Panc1 (cell line): ENCODE results near the gene TARP.

ENCODE experiments used
- ATAC-seq: fragments of 200-7000 bp; cut with Tn5 transposase; 2 replicates; pipeline ENCODE4 v1.9.1; 2020; ENCODE audit warnings: mild to moderate bottlenecking, moderate library complexity
- BruUV-seq: library from RNA; stranded (reverse); fragments of 400-500 nt; replicated peaks from 2 replicates; lab custom pipeline; 2021; lab: Mats Ljungman, UMichigan
- CTCF ChIA-PET: fragments of 300-600 bp; sonication (Branson Sonifier 250); formaldehyde crosslinking; loops from one replicate; lab custom pipeline; 2022; ENCODE audit warnings: antibody characterized with exemption; lab: Charles Lee
- POLR2A ChIA-PET: fragments of 300-600 bp; sonication (Branson Sonifier 250); formaldehyde crosslinking; loops from one replicate; lab custom pipeline; 2022; ENCODE audit warnings: antibody characterized with exemption; lab: Charles Lee
- DNase-seq: peaks from one replicate; pipeline ENCODE4 v3.0.0-alpha.2; 2010; ENCODE audit warnings: low read depth, low spot score
- H3K27ac ChIP-seq: 2 replicates; pipeline ENCODE4 v1.5.1; 2011; ENCODE audit warnings: mild to moderate bottlenecking, low read length, inconsistent platforms
- H3K27me3 ChIP-seq: fragments of 200-500 bp; sonication (Bioruptor generic); 2 replicates; pipeline ENCODE4 v1.6.0; 2014; ENCODE audit warnings: low read length, inconsistent platforms; ENCODE audit not compliant: control insufficient read depth, insufficient read depth
- H3K36me3 ChIP-seq: fragments of 200-500 bp; sonication (Bioruptor generic); 2 replicates; pipeline ENCODE4 v1.5.1; 2014; ENCODE audit warnings: inconsistent platforms, mild to moderate bottlenecking, low read length, moderate library complexity; ENCODE audit not compliant: control insufficient read depth, insufficient read depth
- H3K4me1 ChIP-seq: 2 replicates; pipeline ENCODE4 v1.5.1; 2011; ENCODE audit warnings: inconsistent platforms, mild to moderate bottlenecking, low read length, moderate library complexity; ENCODE audit not compliant: control insufficient read depth, insufficient read depth
- H3K4me3 ChIP-seq, 2 experiments: 2 replicates each; pipeline ENCODE4 v1.5.1; 2011 to 2012; ENCODE audit warnings: low read depth in 2 of 2, low read length in 2 of 2, mild to moderate bottlenecking in 2 of 2, inconsistent platforms in 1 of 2, moderate library complexity in 1 of 2
- H3K9me3 ChIP-seq: fragments of 200-500 bp; sonication (Bioruptor generic); 2 replicates; pipeline ENCODE4 v1.5.1; 2014; ENCODE audit warnings: low read depth, mild to moderate bottlenecking, inconsistent platforms, low read length, moderate library complexity; ENCODE audit not compliant: control insufficient read depth, insufficient read depth
- POLR2AphosphoS5 ChIP-seq: IDR thresholded peaks from 2 replicates; pipeline ENCODE4 v1.6.1; 2012; ENCODE audit warnings: mild to moderate bottlenecking, low read depth, low read length, moderate library complexity
- SIN3A ChIP-seq: IDR thresholded peaks from 2 replicates; pipeline ENCODE4 v1.6.1; 2012; ENCODE audit warnings: low read depth, mild to moderate bottlenecking, low read length, moderate library complexity, borderline replicate concordance; ENCODE audit not compliant: insufficient read depth
- TCF7L2 ChIP-seq: IDR thresholded peaks from 2 replicates; pipeline ENCODE4 v1.6.1; 2011; ENCODE audit warnings: mild to moderate bottlenecking, low read depth, low read length, inconsistent platforms
- in situ Hi-C: cut with HindIII; loops from 2 replicates; pipeline ENCODE4 v1.10.0; 2016; ENCODE audit warnings: low sequenced_read_pairs, low pct_unique_long_range_greater_than_20kb
- intact Hi-C: fragments of 100-400 bp; cut with micrococcal nuclease; formaldehyde crosslinking; loops from one replicate; pipeline ENCODE4 v1.10.0; 2022; ENCODE audit not compliant: unreplicated experiment
- TF ChIP-seq, protein P1 (sequence below), 2 experiments: IDR thresholded peaks; 2 replicates each; pipeline ENCODE4 v1.6.1; 2011 to 2012; ENCODE audit warnings: low read depth in 2 of 2, control low read depth in 1 of 2, low read length in 1 of 2, mild to moderate bottlenecking in 1 of 2, moderate library complexity in 1 of 2; ENCODE audit not compliant: insufficient read depth in 1 of 2
- TF ChIP-seq, protein P2 (sequence below): fragments of 450-650 bp; IDR thresholded peaks from 2 replicates; pipeline ENCODE4 v1.5.1; 2017; ENCODE audit warnings: mild to moderate bottlenecking

TARP gene

DNA sequence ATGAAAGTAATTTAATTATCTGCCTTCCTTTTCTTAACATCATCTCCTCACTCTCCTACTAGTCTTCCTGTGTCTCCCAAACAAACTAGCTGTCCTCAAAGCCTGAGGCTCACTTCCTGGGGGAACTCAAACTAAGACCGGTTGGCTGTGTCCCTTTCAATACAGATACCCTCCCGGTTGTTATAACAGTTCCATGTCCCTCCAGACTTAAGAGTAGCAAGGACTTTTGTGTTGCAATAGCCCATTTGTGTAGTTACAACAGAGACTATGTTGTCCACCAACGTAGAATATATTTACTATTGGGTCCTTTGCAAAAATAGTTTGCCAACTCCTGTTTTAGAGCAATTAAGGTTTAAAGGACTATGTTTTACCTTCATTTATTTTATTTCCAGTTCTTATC, 8.6 kb upstream of the TARP start:
- Histone ChIP-seq H3K36me3 (no peaks in the 10 kb centered on the region), H3K4me1 (no peaks in the 10 kb centered on the region), H3K27me3 (peaks cover 18% of the 10 kb centered on the region), H3K9me3 (no peaks in the 10 kb centered on the region), H3K4me3 (no peak overlapping the region), H3K27ac (no peak overlapping the region)
- no peak for DNase-seq
- CTCF ChIA-PET = no interaction called here
- in situ Hi-C loops (no loop called here), intact Hi-C loops (no loop called here)
- BruUV-seq = no TSS peak
- no peak for ATAC-seq
- TF ChIP-seq SIN3A (no peak), TCF7L2 (no peak), POLR2AphosphoS5 (no peak)
- TF ChIP-seq, protein P1, sequence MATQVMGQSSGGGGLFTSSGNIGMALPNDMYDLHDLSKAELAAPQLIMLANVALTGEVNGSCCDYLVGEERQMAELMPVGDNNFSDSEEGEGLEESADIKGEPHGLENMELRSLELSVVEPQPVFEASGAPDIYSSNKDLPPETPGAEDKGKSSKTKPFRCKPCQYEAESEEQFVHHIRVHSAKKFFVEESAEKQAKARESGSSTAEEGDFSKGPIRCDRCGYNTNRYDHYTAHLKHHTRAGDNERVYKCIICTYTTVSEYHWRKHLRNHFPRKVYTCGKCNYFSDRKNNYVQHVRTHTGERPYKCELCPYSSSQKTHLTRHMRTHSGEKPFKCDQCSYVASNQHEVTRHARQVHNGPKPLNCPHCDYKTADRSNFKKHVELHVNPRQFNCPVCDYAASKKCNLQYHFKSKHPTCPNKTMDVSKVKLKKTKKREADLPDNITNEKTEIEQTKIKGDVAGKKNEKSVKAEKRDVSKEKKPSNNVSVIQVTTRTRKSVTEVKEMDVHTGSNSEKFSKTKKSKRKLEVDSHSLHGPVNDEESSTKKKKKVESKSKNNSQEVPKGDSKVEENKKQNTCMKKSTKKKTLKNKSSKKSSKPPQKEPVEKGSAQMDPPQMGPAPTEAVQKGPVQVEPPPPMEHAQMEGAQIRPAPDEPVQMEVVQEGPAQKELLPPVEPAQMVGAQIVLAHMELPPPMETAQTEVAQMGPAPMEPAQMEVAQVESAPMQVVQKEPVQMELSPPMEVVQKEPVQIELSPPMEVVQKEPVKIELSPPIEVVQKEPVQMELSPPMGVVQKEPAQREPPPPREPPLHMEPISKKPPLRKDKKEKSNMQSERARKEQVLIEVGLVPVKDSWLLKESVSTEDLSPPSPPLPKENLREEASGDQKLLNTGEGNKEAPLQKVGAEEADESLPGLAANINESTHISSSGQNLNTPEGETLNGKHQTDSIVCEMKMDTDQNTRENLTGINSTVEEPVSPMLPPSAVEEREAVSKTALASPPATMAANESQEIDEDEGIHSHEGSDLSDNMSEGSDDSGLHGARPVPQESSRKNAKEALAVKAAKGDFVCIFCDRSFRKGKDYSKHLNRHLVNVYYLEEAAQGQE (IDR thresholded peaks at IDR 0.05; ENCODE audit: insufficient read depth in 1 of 2, low read depth in 2 of 2, low read length in 1 of 2) = no peak
- TF ChIP-seq, protein P2, sequence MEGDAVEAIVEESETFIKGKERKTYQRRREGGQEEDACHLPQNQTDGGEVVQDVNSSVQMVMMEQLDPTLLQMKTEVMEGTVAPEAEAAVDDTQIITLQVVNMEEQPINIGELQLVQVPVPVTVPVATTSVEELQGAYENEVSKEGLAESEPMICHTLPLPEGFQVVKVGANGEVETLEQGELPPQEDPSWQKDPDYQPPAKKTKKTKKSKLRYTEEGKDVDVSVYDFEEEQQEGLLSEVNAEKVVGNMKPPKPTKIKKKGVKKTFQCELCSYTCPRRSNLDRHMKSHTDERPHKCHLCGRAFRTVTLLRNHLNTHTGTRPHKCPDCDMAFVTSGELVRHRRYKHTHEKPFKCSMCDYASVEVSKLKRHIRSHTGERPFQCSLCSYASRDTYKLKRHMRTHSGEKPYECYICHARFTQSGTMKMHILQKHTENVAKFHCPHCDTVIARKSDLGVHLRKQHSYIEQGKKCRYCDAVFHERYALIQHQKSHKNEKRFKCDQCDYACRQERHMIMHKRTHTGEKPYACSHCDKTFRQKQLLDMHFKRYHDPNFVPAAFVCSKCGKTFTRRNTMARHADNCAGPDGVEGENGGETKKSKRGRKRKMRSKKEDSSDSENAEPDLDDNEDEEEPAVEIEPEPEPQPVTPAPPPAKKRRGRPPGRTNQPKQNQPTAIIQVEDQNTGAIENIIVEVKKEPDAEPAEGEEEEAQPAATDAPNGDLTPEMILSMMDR = no peak
- POLR2A ChIA-PET = no interaction called here

DNA sequence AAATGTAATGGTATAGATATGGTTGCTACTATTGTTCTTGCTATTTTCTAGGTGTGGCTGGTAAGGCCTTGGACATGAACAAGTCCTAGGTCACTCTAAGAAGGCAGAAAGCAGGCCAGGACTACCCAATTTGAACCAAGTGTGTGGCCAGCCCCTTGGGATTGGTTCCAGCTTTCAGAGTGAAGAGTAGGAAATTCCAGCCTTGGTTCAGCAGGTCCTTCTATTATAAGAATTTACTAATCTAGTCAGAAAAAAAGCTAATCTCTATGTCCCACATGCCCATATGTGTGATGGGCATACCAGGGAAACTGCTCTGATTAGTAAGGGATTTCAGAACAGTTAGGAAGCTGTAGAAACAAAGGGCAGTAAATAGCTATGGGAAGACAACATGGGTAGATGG, 7.8 kb upstream of the TARP start:
- H3K4me3 ChIP-seq = no peak overlapping the region
- DNase-seq = no peak
- no peaks in the 10 kb centered on the region for H3K4me1 ChIP-seq
- TF ChIP-seq SIN3A (no peak), TCF7L2 (no peak), POLR2AphosphoS5 (no peak)
- TF ChIP-seq, protein P1 (IDR thresholded peaks at IDR 0.05; ENCODE audit: insufficient read depth in 1 of 2, low read depth in 2 of 2, low read length in 1 of 2) = no peak
- TF ChIP-seq, protein P2 = no peak
- POLR2A ChIA-PET = no interaction called here
- H3K27ac ChIP-seq = no peak overlapping the region
- no peaks in the 10 kb centered on the region for H3K9me3 ChIP-seq
- peaks cover 16% of the 10 kb centered on the region for H3K27me3 ChIP-seq
- no peak for ATAC-seq
- BruUV-seq = no TSS peak
- CTCF ChIA-PET = no interaction called here
- in situ Hi-C loops (no loop called here), intact Hi-C loops (no loop called here)
- no peaks in the 10 kb centered on the region for H3K36me3 ChIP-seq
